Omental fat pad (tissue), 4 donors: ENCODE data around the gene TCEAL3. TPM values are rescaled to one million over a fixed set of nuclear protein-coding genes. Genes with fewer than 3 reads are reported as not detected.
"Not testable (repeated sequence)": the region's sequence is repeated elsewhere in the genome, so short reads cannot be mapped to it uniquely, and the experiment has no call there.

Experiments used
- ATAC-seq: fragments of 150-250 bp; one replicate; pipeline ENCODE4 v1.9.1; 2016; ENCODE audit warnings: mild to moderate bottlenecking, moderate library complexity; ENCODE audit not compliant: low FRiP score
- DNase-seq: peaks from one replicate; pipeline ENCODE4 v3.0.0-alpha.2; 2019; ENCODE audit warnings: low spot score
- total RNA-seq, 4 donors: library from RNA; depleted of rRNA; stranded (reverse); fragments of >200 nt; gene quantifications; one replicate each; pipeline ENCODE4 v1.1.0, GENCODE V29; 2016
- TF ChIP-seq, protein P1 (sequence below), 3 donors: fragments of 450-650 bp; IDR thresholded peaks; one replicate each; pipeline ENCODE4 v1.5.1; 2016 to 2017; ENCODE audit warnings: antibody characterized with exemption in 3 of 3, mild to moderate bottlenecking in 3 of 3, moderate library complexity in 2 of 3

TCEAL3 gene
- total RNA-seq, 4 donors from 2014 or later = 23.9 to 41.7 (median 31.2) TPM

- TF ChIP-seq, protein P1, sequence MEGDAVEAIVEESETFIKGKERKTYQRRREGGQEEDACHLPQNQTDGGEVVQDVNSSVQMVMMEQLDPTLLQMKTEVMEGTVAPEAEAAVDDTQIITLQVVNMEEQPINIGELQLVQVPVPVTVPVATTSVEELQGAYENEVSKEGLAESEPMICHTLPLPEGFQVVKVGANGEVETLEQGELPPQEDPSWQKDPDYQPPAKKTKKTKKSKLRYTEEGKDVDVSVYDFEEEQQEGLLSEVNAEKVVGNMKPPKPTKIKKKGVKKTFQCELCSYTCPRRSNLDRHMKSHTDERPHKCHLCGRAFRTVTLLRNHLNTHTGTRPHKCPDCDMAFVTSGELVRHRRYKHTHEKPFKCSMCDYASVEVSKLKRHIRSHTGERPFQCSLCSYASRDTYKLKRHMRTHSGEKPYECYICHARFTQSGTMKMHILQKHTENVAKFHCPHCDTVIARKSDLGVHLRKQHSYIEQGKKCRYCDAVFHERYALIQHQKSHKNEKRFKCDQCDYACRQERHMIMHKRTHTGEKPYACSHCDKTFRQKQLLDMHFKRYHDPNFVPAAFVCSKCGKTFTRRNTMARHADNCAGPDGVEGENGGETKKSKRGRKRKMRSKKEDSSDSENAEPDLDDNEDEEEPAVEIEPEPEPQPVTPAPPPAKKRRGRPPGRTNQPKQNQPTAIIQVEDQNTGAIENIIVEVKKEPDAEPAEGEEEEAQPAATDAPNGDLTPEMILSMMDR (IDR thresholded peaks at IDR 0.05) = no peak
- no peak for ATAC-seq
- no peak for DNase-seq
These were observed 34.6 kb upstream of the TCEAL3 start for GRCh38 chrX:103573202-103573601.

- ATAC-seq = no peak
- DNase-seq = no peak
- TF ChIP-seq, protein P1 (IDR thresholded peaks at IDR 0.05) = no peak
These were observed 23.2 kb upstream of the TCEAL3 start for GRCh38 chrX:103584596-103584995.

GRCh38 chrX:103585411-103586313, 22.1 kb upstream of the TCEAL3 start, which contains the start of gene TCEAL4:
TCEAL4 (plus strand) TSS chrX:103585515; CDS start chrX:103586676, 1,161 bp downstream.
- TF ChIP-seq, protein P1 (IDR thresholded peaks at IDR 0.05) = no peak
- ATAC-seq (peak; percentile 69), DNase-seq (no peak)

GRCh38 chrX:103586314-103586646, 21.5 kb upstream of the TCEAL3 start:
- peak; percentile 49 for ATAC-seq
- TF ChIP-seq, protein P1 (IDR thresholded peaks at IDR 0.05) = no peak
- DNase-seq = no peak

DNA sequence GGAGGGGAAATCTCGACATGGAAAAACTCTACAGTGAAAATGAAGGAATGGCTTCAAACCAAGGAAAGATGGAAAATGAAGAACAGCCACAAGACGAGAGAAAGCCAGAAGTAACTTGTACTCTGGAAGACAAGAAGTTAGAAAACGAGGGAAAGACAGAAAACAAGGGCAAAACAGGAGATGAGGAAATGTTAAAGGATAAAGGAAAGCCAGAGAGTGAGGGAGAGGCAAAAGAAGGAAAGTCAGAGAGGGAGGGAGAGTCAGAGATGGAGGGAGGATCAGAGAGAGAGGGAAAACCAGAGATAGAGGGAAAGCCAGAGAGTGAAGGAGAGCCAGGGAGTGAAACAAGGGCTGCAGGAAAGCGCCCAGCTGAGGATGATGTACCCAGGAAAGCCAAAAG, 21.1 kb upstream of the TCEAL3 start:
- no peak for ATAC-seq
- TF ChIP-seq, protein P1 (IDR thresholded peaks at IDR 0.05) = no peak
- DNase-seq = no peak

DNA sequence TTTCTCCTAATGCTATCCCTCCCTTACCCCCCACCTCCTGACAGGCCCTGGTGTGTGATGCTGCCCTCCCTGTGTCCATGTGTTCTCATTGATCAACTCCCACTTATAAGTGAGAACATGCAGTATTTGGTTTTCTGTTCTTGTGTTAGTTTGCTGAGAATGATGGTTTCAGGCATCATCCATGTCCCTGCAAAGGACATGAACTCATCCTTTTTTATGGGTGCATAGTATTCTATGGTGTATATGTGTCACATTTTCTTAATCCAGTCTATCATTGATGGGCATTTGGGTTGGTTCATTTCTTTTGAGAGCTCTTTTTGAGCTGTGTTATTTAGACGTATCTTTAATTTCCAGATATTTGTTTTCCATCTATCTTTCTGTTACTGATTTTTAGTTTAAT, 15.5 kb upstream of the TCEAL3 start:
- not testable (repeated sequence) for DNase-seq, ATAC-seq

- not testable (repeated sequence) for ATAC-seq, DNase-seq
These were observed 12.6 kb upstream of the TCEAL3 start for GRCh38 chrX:103595202-103595601.

GRCh38 chrX:103608306-103608963, 672 bp downstream of the TCEAL3 start:
- ATAC-seq (peak; percentile 15), DNase-seq (no peak)
- TF ChIP-seq, protein P1 (IDR thresholded peaks at IDR 0.05) = no peak
